ENCODE results near the gene POU3F2. TPM values are rescaled to one million over a fixed set of nuclear protein-coding genes. Genes with fewer than 3 reads are reported as not detected.
A peak's percentile ranks its signal among the peaks of the same experiment; 100 is the strongest.

POU3F2 gene
- total RNA-seq = 142 TPM

- no peak for FAIRE-seq
- DNase-seq (ENCODE audit: low spot score in 2 of 2) = peak; percentile 84 to 91
Measured at GRCh38 chr6:98834060-98835031, at the start of gene POU3F2. Gene POU3F2, plus strand, starts transcription at chr6:98834574. Its CDS starts 300 bp downstream, at chr6:98834874.

- DNase-seq (ENCODE audit: low spot score in 2 of 2) = no peak
- no peak for FAIRE-seq
Measured at GRCh38 chr6:98787435-98787834, 46.9 kb upstream of the POU3F2 start.

- DNase-seq (ENCODE audit: low spot score in 2 of 2) (no peak), FAIRE-seq (no peak)
Measured at GRCh38 chr6:98787961-98788360, 46.4 kb upstream of the POU3F2 start.

GRCh38 chr6:98794307-98794842, 40.0 kb upstream of the POU3F2 start:
- DNase-seq (ENCODE audit: low spot score in 2 of 2) = no peak
- FAIRE-seq = no peak

GRCh38 chr6:98797217-98797994, 37.0 kb upstream of the POU3F2 start:
- no peak for FAIRE-seq

GRCh38 chr6:98800866-98801265, 33.5 kb upstream of the POU3F2 start:
- FAIRE-seq = no peak
- no peak for DNase-seq (ENCODE audit: low spot score in 2 of 2)

More at GRCh38 chr6:98797217-98797994, 37.0 kb upstream of the POU3F2 start:
- DNase-seq (ENCODE audit: low spot score in 2 of 2) = no peak

- DNase-seq (ENCODE audit: low spot score in 2 of 2) = no peak
- FAIRE-seq = no peak
Measured at GRCh38 chr6:98808541-98809210, 25.7 kb upstream of the POU3F2 start.

- DNase-seq (ENCODE audit: low spot score in 2 of 2) = no peak
- no peak for FAIRE-seq
Measured at GRCh38 chr6:98812220-98812619, 22.2 kb upstream of the POU3F2 start.

- peak; percentile 10 for FAIRE-seq
- DNase-seq (ENCODE audit: low spot score in 2 of 2) = no peak
Measured at GRCh38 chr6:98816799-98817198, 17.6 kb upstream of the POU3F2 start.

GRCh38 chr6:98821756-98822405, 12.5 kb upstream of the POU3F2 start:
- DNase-seq (ENCODE audit: low spot score in 2 of 2) (no peak), FAIRE-seq (no peak)

GRCh38 chr6:98823428-98824161, 10.8 kb upstream of the POU3F2 start:
- DNase-seq (ENCODE audit: low spot score in 2 of 2) (no peak), FAIRE-seq (no peak)

GRCh38 chr6:98824162-98824901, 10.0 kb upstream of the POU3F2 start:
- no peak for FAIRE-seq
- no peak for DNase-seq (ENCODE audit: low spot score in 2 of 2)

- DNase-seq (ENCODE audit: low spot score in 2 of 2) (no peak), FAIRE-seq (no peak)
Measured at GRCh38 chr6:98824902-98825599, 9.3 kb upstream of the POU3F2 start.

GRCh38 chr6:98825600-98826230, 8.7 kb upstream of the POU3F2 start:
- DNase-seq (ENCODE audit: low spot score in 2 of 2) (no peak), FAIRE-seq (no peak)

- peak in 1 of 2 donors; percentile 52 for DNase-seq (ENCODE audit: low spot score in 2 of 2)
- no peak for FAIRE-seq
Measured at GRCh38 chr6:98827295-98828159, 6.8 kb upstream of the POU3F2 start.

- DNase-seq (ENCODE audit: low spot score in 2 of 2) = no peak
- no peak for FAIRE-seq
Measured at GRCh38 chr6:98828211-98828788, 6.1 kb upstream of the POU3F2 start.

Measured in frontal cortex (tissue), 4 donors.